Measurements from ENCODE around the gene ESYT3.

The ESYT3 gene

GRCh38 chr3:138440596-138440995 lies 6.2 kb downstream of the ESYT3 start:
- no peak for DNase-seq (ENCODE audit: low read depth in 1 of 2, low spot score in 1 of 2)
- H3K4me3 ChIP-seq (replicated peaks; ENCODE audit: insufficient read depth, low read length): no peak overlapping the region
- TF ChIP-seq, protein P1, sequence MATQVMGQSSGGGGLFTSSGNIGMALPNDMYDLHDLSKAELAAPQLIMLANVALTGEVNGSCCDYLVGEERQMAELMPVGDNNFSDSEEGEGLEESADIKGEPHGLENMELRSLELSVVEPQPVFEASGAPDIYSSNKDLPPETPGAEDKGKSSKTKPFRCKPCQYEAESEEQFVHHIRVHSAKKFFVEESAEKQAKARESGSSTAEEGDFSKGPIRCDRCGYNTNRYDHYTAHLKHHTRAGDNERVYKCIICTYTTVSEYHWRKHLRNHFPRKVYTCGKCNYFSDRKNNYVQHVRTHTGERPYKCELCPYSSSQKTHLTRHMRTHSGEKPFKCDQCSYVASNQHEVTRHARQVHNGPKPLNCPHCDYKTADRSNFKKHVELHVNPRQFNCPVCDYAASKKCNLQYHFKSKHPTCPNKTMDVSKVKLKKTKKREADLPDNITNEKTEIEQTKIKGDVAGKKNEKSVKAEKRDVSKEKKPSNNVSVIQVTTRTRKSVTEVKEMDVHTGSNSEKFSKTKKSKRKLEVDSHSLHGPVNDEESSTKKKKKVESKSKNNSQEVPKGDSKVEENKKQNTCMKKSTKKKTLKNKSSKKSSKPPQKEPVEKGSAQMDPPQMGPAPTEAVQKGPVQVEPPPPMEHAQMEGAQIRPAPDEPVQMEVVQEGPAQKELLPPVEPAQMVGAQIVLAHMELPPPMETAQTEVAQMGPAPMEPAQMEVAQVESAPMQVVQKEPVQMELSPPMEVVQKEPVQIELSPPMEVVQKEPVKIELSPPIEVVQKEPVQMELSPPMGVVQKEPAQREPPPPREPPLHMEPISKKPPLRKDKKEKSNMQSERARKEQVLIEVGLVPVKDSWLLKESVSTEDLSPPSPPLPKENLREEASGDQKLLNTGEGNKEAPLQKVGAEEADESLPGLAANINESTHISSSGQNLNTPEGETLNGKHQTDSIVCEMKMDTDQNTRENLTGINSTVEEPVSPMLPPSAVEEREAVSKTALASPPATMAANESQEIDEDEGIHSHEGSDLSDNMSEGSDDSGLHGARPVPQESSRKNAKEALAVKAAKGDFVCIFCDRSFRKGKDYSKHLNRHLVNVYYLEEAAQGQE (IDR thresholded peaks at IDR 0.05; ENCODE audit: insufficient replicate concordance, low read depth): no peak
- no peak overlapping the region for H3K27ac ChIP-seq (replicated peaks)
- H3K27me3 ChIP-seq (ENCODE audit: insufficient read depth, poor library complexity, severe bottlenecking): peaks cover 21% of the 10 kb centered on the region

- Histone ChIP-seq H3K27me3 (ENCODE audit: insufficient read depth, poor library complexity, severe bottlenecking) (peaks cover 16% of the 10 kb centered on the region), H3K27ac (replicated peaks) (no peak overlapping the region), H3K4me3 (replicated peaks; ENCODE audit: insufficient read depth, low read length) (no peak overlapping the region)
- DNase-seq (ENCODE audit: low read depth in 1 of 2, low spot score in 1 of 2): no peak
- no peak for TF ChIP-seq POLR2AphosphoS5 (IDR thresholded peaks at IDR 0.05; ENCODE audit: low read depth)
- TF ChIP-seq, protein P2, sequence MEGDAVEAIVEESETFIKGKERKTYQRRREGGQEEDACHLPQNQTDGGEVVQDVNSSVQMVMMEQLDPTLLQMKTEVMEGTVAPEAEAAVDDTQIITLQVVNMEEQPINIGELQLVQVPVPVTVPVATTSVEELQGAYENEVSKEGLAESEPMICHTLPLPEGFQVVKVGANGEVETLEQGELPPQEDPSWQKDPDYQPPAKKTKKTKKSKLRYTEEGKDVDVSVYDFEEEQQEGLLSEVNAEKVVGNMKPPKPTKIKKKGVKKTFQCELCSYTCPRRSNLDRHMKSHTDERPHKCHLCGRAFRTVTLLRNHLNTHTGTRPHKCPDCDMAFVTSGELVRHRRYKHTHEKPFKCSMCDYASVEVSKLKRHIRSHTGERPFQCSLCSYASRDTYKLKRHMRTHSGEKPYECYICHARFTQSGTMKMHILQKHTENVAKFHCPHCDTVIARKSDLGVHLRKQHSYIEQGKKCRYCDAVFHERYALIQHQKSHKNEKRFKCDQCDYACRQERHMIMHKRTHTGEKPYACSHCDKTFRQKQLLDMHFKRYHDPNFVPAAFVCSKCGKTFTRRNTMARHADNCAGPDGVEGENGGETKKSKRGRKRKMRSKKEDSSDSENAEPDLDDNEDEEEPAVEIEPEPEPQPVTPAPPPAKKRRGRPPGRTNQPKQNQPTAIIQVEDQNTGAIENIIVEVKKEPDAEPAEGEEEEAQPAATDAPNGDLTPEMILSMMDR (IDR thresholded peaks at IDR 0.05; ENCODE audit: insufficient read depth, low read length): no peak
- TF ChIP-seq GABPA (IDR thresholded peaks at IDR 0.05; ENCODE audit: low read depth): no peak
These were observed 6.8 kb downstream of the ESYT3 start for GRCh38 chr3:138441256-138441655.

- Histone ChIP-seq H3K27me3 (ENCODE audit: insufficient read depth, poor library complexity, severe bottlenecking) (peaks cover 13% of the 10 kb centered on the region), H3K4me3 (replicated peaks; ENCODE audit: insufficient read depth, low read length) (no peak overlapping the region), H3K27ac (replicated peaks) (no peak overlapping the region)
- TF ChIP-seq, protein P1 (IDR thresholded peaks at IDR 0.05; ENCODE audit: insufficient replicate concordance, low read depth): no peak
- TF ChIP-seq, protein P2 (IDR thresholded peaks at IDR 0.05; ENCODE audit: insufficient read depth, low read length): no peak
- TF ChIP-seq GABPA (IDR thresholded peaks at IDR 0.05; ENCODE audit: low read depth) (no peak), SPI1 (IDR thresholded peaks at IDR 0.05; ENCODE audit: borderline replicate concordance, low read depth) (no peak), POLR2AphosphoS5 (IDR thresholded peaks at IDR 0.05; ENCODE audit: low read depth) (no peak)
- no peak for DNase-seq (ENCODE audit: low read depth in 1 of 2, low spot score in 1 of 2)
These were observed 7.3 kb downstream of the ESYT3 start for GRCh38 chr3:138441742-138442141.

- TF ChIP-seq, protein P2 (IDR thresholded peaks at IDR 0.05; ENCODE audit: insufficient read depth, low read length): no peak
- TF ChIP-seq, protein P1 (IDR thresholded peaks at IDR 0.05; ENCODE audit: insufficient replicate concordance, low read depth): no peak
- TF ChIP-seq GABPA (IDR thresholded peaks at IDR 0.05; ENCODE audit: low read depth): no peak
- no peak for TF ChIP-seq POLR2AphosphoS5 (IDR thresholded peaks at IDR 0.05; ENCODE audit: low read depth)
- TF ChIP-seq SPI1 (IDR thresholded peaks at IDR 0.05; ENCODE audit: borderline replicate concordance, low read depth): no peak
- no peak overlapping the region for H3K27ac ChIP-seq (replicated peaks)
- peaks cover 6% of the 10 kb centered on the region for H3K27me3 ChIP-seq (ENCODE audit: insufficient read depth, poor library complexity, severe bottlenecking)
- DNase-seq (ENCODE audit: low read depth in 1 of 2, low spot score in 1 of 2): no peak
- H3K4me3 ChIP-seq (replicated peaks; ENCODE audit: insufficient read depth, low read length): no peak overlapping the region
These were observed 8.0 kb downstream of the ESYT3 start for GRCh38 chr3:138442433-138442832.

All from HL-60 (cell line).